HepG2 (cell line): ENCODE results near the gene XPO1. TPM values are rescaled to one million over a fixed set of nuclear protein-coding genes. Genes with fewer than 3 reads are reported as not detected.

Source experiments
- CBX1 ChIP-seq: IDR thresholded peaks from one replicate; pipeline ENCODE4 v1.6.1; 2016; ENCODE audit warnings: antibody characterized with exemption, low read depth
- HHEX ChIP-seq: IDR thresholded peaks from 2 replicates; pipeline ENCODE4 v1.6.1; 2016; ENCODE audit warnings: control low read depth
- SAP130 ChIP-seq: IDR thresholded peaks from 2 replicates; pipeline ENCODE4 v1.6.1; 2016; ENCODE audit warnings: low read depth
- SMAD9 ChIP-seq: sonication (generic); formaldehyde crosslinking; IDR thresholded peaks from 2 replicates; pipeline ENCODE4 v1.5.1; 2020; ENCODE audit warnings: mild to moderate bottlenecking, missing genetic modification reagents
- SRY ChIP-seq: sonication (generic); formaldehyde crosslinking; IDR thresholded peaks from 2 replicates; pipeline ENCODE4 v1.8.0; 2022; ENCODE audit warnings: mild to moderate bottlenecking, missing genetic modification reagents
- ZNF431 ChIP-seq: sonication (generic); formaldehyde crosslinking; IDR thresholded peaks from 2 replicates; pipeline ENCODE4 v1.9.0; 2022; ENCODE audit warnings: missing genetic modification reagents, low read depth, mild to moderate bottlenecking, borderline replicate concordance
- ZNF83 ChIP-seq: sonication (generic); formaldehyde crosslinking; IDR thresholded peaks from 2 replicates; pipeline ENCODE4 v1.4.0; 2020; ENCODE audit warnings: missing genetic modification reagents, mild to moderate bottlenecking, borderline replicate concordance
- ZSCAN22 ChIP-seq: sonication (generic); formaldehyde crosslinking; IDR thresholded peaks from 2 replicates; pipeline ENCODE4 v1.4.0; 2020; ENCODE audit warnings: mild to moderate bottlenecking, missing genetic modification reagents
- polyA plus RNA-seq, 8 experiments: library from polyadenylated mRNA; depleted of rRNA in 3 of 8; stranded (reverse) in 7 of 8; unstranded in 1 of 8; fragments of >200 nt; fragmentation: Illumina TruSeq in 4 of 8; extraction: Trizol in 4 of 8; gene quantifications; 2 replicates each; pipeline versions ENCODE4 v1.2.1 to v1.2.3, GENCODE V29; 2011 to 2016; ENCODE audit warnings: low read depth in 4 of 8, missing spikeins in 1 of 8, mixed read lengths in 1 of 8; ENCODE audit not compliant: insufficient read depth in 1 of 8
- total RNA-seq, 5 experiments: library from RNA; depleted of rRNA; stranded (reverse); fragments of >200 nt; fragmentation: Illumina TruSeq; extraction: Trizol; gene quantifications; 2 replicates each; pipeline ENCODE4 v1.2.3, GENCODE V29; 2016; ENCODE audit warnings: low read depth in 1 of 5
- TF ChIP-seq, protein P1 (sequence below): sonication (generic); formaldehyde crosslinking; IDR thresholded peaks from 2 replicates; pipeline ENCODE4 v1.5.0; 2020; ENCODE audit warnings: mild to moderate bottlenecking, missing genetic modification reagents
- TF ChIP-seq, protein P2 (sequence below): sonication (generic); formaldehyde crosslinking; IDR thresholded peaks from 2 replicates; pipeline ENCODE4 v1.4.0; 2020; ENCODE audit warnings: missing genetic modification reagents, borderline replicate concordance
- TF ChIP-seq, protein P3 (sequence below): sonication (generic); formaldehyde crosslinking; IDR thresholded peaks from 2 replicates; pipeline ENCODE4 v1.5.0; 2020; ENCODE audit warnings: mild to moderate bottlenecking, missing genetic modification reagents
- TF ChIP-seq, protein P4 (sequence below): sonication (generic); formaldehyde crosslinking; IDR thresholded peaks from 2 replicates; pipeline ENCODE4 v1.4.0; 2020; ENCODE audit warnings: low read depth, missing genetic modification reagents

The XPO1 gene
- total and polyA plus RNA-seq, 2 of the 13 experiments (the other 11 are each of a cell fraction or from before 2014, with no cell fraction given), result 67.4 to 212 TPM

DNA sequence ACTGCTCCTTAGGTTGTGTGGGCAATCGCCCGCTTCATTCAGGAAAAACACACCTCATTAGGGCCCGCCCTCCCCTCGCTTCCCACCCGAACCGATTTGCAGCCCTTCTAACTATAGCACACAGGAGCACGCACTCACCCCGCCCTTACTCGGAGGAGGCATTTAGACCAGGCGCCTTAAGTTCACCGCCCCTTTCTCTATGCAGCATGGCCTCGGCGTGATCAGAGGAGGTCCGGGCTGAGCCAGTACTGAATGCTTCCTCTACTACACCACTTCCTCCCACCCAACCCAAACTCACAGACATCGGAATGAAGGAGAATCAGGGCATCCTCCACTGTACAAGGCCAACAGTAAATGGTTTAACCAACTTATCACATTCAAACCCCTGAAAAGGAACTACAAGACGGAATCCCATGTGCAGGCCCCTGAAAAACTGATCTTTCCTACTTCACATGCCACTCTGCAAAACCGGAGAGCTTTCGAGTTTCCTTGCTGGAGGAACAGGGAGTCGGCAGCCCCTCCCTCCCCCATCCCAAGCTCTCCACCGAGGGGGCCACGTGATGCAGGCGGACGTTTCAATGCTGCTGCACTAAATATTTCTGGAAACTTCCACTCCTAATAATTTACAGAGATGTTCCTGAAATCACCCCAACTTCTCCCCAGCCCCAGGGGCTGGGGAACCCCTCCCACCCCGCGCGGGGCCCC lies 1.4 kb downstream of the XPO1 start (continued):
- TF ChIP-seq, protein P1, sequence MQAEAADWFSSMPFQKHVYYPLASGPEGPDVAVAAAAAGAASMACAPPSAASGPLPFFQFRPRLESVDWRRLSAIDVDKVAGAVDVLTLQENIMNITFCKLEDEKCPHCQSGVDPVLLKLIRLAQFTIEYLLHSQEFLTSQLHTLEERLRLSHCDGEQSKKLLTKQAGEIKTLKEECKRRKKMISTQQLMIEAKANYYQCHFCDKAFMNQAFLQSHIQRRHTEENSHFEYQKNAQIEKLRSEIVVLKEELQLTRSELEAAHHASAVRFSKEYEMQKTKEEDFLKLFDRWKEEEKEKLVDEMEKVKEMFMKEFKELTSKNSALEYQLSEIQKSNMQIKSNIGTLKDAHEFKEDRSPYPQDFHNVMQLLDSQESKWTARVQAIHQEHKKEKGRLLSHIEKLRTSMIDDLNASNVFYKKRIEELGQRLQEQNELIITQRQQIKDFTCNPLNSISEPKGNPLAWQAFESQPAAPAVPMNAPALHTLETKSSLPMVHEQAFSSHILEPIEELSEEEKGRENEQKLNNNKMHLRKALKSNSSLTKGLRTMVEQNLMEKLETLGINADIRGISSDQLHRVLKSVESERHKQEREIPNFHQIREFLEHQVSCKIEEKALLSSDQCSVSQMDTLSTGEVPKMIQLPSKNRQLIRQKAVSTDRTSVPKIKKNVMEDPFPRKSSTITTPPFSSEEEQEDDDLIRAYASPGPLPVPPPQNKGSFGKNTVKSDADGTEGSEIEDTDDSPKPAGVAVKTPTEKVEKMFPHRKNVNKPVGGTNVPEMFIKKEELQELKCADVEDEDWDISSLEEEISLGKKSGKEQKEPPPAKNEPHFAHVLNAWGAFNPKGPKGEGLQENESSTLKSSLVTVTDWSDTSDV (CRISPR knock-in tag), result no peak
- no peak for TF ChIP-seq CBX1
- TF ChIP-seq, protein P2, sequence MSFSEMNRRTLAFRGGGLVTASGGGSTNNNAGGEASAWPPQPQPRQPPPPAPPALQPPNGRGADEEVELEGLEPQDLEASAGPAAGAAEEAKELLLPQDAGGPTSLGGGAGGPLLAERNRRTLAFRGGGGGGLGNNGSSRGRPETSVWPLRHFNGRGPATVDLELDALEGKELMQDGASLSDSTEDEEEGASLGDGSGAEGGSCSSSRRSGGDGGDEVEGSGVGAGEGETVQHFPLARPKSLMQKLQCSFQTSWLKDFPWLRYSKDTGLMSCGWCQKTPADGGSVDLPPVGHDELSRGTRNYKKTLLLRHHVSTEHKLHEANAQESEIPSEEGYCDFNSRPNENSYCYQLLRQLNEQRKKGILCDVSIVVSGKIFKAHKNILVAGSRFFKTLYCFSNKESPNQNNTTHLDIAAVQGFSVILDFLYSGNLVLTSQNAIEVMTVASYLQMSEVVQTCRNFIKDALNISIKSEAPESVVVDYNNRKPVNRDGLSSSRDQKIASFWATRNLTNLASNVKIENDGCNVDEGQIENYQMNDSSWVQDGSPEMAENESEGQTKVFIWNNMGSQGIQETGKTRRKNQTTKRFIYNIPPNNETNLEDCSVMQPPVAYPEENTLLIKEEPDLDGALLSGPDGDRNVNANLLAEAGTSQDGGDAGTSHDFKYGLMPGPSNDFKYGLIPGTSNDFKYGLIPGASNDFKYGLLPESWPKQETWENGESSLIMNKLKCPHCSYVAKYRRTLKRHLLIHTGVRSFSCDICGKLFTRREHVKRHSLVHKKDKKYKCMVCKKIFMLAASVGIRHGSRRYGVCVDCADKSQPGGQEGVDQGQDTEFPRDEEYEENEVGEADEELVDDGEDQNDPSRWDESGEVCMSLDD (CRISPR knock-in tag), result no peak
- no peak for TF ChIP-seq ZNF83 (CRISPR knock-in tag)
- no peak for TF ChIP-seq HHEX
- TF ChIP-seq, protein P3, sequence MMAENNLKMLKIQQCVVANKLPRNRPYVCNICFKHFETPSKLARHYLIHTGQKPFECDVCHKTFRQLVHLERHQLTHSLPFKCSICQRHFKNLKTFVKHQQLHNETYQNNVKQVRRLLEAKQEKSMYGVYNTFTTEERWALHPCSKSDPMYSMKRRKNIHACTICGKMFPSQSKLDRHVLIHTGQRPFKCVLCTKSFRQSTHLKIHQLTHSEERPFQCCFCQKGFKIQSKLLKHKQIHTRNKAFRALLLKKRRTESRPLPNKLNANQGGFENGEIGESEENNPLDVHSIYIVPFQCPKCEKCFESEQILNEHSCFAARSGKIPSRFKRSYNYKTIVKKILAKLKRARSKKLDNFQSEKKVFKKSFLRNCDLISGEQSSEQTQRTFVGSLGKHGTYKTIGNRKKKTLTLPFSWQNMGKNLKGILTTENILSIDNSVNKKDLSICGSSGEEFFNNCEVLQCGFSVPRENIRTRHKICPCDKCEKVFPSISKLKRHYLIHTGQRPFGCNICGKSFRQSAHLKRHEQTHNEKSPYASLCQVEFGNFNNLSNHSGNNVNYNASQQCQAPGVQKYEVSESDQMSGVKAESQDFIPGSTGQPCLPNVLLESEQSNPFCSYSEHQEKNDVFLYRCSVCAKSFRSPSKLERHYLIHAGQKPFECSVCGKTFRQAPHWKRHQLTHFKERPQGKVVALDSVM (CRISPR knock-in tag), result no peak; the same call in 1 of the 2 replicates
- no peak for TF ChIP-seq SMAD9 (CRISPR knock-in tag)
- TF ChIP-seq SAP130 (CRISPR knock-in tag), result peak; percentile 95
- no peak for TF ChIP-seq ZSCAN22 (CRISPR knock-in tag)
- TF ChIP-seq SRY, result no peak; the same call in 1 of the 2 replicates
- TF ChIP-seq, protein P4, sequence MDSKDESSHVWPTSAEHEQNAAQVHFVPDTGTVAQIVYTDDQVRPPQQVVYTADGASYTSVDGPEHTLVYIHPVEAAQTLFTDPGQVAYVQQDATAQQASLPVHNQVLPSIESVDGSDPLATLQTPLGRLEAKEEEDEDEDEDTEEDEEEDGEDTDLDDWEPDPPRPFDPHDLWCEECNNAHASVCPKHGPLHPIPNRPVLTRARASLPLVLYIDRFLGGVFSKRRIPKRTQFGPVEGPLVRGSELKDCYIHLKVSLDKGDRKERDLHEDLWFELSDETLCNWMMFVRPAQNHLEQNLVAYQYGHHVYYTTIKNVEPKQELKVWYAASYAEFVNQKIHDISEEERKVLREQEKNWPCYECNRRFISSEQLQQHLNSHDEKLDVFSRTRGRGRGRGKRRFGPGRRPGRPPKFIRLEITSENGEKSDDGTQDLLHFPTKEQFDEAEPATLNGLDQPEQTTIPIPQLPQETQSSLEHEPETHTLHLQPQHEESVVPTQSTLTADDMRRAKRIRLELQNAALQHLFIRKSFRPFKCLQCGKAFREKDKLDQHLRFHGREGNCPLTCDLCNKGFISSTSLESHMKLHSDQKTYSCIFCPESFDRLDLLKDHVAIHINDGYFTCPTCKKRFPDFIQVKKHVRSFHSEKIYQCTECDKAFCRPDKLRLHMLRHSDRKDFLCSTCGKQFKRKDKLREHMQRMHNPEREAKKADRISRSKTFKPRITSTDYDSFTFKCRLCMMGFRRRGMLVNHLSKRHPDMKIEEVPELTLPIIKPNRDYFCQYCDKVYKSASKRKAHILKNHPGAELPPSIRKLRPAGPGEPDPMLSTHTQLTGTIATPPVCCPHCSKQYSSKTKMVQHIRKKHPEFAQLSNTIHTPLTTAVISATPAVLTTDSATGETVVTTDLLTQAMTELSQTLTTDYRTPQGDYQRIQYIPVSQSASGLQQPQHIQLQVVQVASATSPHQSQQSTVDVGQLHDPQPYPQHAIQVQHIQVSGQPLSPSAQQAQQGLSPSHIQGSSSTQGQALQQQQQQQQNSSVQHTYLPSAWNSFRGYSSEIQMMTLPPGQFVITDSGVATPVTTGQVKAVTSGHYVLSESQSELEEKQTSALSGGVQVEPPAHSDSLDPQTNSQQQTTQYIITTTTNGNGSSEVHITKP (CRISPR knock-in tag), result peak; percentile 54; the same call in 1 of the 2 replicates
- TF ChIP-seq ZNF431, result no peak; the same call in 1 of the 2 replicates
